NCI-H748 treated with DMSO at 0.1 percent for 48 hours (cell line): ENCODE measurements around the gene CKB.

Experiments used
- DNase-seq: peaks from one replicate; lab custom pipeline; 2025; lab: John Stamatoyannopoulos, UW

Gene CKB

DNA sequence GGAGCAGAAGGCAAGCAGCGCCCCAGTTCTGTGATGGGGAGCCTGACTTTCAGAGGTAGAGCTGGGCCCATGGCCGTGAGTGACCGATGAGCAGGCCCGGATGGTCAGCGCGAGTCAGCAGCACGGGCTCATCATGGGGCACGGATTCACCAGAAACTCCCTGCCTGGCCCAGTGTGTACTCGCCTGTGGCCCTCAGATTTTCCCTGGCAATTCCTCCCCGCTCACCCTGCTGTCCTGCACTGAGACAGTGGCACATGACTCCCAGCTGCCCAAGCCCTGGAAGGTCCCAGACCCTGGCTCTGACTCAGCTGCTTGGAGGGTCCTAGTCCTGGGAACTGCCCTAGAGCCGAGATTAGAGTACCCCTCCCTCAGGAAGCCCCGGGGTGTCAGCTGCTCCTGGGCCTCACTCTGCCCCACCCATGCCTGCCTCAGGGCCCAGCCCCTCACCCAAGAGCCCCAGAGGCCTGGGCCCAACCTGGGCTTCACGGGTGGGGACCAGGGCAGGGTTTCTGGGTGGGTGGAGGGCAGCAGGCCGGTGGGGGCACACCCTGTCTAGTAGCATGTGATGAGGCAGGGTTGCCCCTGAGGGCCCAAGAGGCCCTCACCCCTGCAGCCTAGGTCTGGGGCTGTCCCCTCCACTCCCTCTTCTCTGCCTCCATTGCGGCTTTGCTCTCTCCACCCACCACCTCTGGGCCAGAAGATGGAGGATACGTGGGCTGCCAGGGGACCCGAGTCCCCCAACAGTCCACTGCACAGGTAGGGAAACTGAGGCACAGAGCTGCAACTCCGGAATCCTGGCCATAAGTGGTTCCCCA lies 14.8 kb upstream of the CKB start:
- no peak for DNase-seq

DNA sequence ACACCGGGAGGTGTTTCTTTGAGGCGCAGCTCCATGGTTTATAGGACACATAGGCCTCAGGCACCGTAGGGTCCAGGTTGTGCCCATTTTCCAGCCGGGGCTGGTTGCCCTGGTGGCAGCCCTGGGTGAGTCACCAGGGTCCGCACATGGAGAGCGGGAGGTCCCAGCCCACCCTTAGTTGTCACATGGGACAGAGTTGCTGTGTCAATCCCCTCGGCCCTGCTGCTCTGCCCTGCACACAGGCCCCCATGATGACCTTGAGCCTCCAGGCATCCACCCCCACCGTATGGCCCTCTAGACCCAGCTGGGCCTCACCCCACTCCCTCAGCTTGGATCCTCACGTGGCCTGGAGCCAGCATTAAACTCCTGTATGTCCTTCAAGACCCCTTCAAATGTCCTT lies 14.1 kb upstream of the CKB start:
- DNase-seq, result no peak

GRCh38 chr14:103535891-103536565 lies 13.4 kb upstream of the CKB start:
- DNase-seq, result no peak

- no peak for DNase-seq
These were observed 12.7 kb upstream of the CKB start for GRCh38 chr14:103535081-103535890.

GRCh38 chr14:103534576-103535061 lies 12.0 kb upstream of the CKB start:
- no peak for DNase-seq

DNA sequence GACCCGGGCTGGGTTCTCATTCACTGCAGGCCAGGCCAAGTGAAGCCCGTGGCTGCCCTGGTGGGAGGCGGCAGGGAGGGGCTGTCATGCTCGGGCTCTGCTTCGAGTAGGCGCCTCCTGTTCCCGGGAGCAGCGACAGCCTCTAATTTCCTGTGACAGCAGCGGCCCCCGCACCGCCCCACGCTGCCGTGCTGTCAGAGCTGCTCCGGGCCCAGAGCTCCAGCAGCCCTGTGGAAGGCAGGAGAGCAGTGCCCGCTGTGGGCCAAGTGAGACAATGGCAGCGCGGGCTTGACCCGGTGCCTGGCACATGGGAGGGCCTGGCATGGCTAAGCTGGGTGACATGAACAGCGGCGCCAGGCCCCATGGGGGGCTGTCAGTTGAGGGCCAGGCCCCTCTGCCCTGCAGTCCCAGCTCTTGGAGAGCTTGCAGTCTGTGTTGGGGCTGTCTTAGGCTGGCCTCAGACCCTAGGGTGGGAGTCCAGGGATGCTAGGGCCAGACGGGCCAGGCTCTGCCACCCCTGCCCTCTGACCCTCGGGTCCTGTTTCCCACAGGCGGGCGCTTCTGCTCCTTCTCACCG lies 11.5 kb upstream of the CKB start:
- no peak for DNase-seq

DNA sequence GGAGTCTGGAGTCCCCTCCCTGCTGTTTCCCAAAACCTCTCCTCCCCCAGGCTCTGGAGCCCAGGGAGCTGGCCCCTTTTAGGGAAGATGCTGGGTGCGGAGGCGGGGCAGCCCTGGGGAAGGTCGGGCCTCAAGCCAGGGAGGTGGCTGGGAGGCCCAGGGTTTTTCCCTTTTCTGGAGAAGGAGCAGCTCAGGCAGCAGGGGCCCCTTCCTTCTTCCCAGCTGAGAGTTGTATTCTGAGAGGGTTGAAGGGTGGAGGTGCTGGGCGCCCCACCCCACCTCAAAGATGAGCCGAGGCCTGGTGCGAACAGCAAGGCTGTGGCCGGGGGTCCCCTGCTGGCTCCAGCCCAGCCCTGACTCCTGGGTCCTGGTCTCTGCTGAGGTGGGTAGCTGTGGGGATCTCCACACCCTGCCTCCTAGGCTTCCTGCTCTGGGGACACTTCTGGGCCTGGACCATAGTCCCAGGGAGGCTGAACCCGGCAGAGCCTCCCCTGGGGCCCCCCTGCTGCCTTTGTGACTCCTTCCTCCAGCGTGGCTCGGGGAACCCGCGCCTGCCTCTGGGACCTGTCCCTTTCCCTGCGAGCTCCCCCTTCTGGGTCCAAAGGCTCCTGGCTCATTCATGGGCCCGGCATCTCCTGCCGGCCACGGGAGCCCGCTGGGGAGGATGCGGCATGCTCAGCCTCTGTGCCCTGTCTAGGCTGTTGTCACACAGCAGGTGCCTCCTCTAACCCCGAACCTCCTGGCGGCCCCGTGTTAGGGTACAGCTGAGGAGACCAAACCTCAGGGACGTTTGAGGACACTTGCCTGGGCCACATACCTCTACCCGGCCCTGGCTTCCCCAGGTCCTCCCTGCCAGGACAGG lies 10.7 kb upstream of the CKB start:
- no peak for DNase-seq

- DNase-seq, result no peak
These were observed 9.8 kb upstream of the CKB start for GRCh38 chr14:103532216-103533136.

DNA sequence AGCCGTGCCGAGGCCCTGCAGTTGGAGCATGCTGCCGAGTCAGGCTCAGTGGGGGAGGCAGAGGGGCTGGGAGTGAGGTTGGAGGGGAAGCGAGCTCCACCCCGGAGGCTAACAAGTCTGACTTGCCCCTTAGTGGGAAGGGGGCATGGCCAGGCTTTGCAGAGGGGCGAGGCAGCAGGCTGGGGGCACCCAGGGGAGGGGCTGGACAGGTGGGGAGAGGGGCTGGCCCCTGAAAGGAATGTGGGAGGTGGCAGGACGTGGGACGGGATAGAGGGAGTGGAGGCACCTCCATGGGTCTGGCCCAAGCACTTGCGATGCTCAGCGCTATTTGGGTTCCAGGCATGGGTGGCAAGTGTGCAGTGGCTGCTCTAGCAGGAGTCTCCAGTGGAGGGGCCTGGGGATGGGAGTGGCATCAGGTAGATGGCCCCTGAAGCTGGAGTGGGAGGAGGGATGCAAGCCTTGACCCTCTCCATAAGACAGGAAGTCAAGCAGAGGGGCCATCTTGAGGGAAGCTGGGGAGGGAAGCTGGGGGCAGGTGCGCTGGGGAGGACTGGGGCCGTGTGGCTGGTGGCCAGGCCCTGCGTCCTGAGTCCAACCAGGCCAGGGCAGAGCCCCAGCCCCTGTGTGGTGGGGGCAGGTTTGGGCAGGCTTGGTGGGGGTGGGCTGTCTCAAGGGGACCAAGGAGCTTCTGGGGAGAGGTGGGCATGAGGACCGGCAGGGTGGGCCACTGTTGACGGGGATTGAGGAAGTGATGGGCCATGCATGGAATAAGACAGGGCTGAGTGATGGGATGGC lies 9.0 kb upstream of the CKB start:
- DNase-seq, result no peak

GRCh38 chr14:103530831-103531230 lies 8.2 kb upstream of the CKB start:
- DNase-seq, result no peak

DNA sequence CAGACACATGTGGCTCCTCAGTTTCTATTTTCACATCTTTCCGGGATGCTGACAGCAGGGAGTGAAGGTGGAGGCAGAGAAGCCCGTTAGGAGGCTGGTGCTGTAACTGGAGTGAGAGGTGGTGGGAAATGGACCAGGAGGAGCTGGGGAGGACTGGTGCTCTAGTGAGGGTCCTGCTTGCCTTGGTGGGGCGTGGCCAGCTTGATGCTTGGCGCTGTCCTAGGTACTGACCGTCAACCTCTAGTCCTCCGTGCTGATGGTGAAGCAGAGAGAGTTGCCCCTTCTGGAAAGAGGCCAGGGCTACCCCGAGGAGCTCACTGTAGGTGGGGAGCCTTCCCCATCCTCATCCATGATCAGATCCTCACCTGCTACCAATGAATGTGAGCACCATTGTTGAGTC lies 7.8 kb upstream of the CKB start:
- DNase-seq, result no peak

DNA sequence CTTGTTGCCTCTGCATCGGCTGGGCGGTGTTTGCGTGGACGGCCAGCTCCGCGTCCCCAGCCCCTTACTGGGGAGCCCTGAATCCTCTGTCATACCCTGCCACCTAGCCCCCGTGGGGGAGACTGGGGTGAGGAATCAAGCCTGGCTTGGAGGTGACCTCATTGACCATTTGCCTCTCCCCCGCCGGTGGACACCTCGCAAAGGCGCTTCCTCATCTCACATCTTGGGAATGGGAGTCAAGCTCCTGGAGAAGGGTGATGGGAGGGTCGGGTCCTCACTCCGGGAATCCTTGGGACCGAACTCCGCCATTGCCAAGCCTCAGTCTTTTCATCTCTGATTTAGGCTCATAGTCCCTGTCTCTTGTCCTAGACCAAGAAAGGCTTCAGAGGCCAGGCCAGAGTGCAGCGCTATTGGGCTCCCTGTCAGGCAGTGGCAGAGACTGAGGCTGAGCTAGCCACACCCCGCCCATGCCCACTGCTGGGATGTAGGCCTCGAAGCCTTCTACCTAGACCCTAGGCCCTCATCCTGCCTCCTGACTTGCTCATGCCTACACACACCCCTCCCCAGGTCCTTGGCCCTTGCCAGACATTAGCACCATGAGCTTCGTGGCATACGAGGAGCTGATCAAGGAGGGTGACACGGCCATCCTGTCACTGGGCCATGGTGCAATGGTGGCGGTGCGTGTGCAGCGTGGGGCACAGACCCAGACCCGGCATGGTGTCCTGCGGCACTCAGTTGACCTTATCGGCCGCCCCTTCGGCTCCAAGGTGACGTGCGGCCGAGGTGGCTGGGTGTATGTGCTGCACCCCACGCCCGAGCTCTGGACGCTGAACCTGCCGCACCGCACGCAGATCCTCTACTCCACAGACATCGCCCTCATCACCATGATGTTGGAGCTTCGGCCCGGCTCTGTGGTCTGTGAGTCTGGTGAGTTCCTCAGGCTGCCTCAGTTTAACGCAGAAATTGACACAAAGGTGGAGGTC lies 7.0 kb upstream of the CKB start:
- DNase-seq, result no peak

GRCh38 chr14:103528587-103529382 lies 6.2 kb upstream of the CKB start, which contains the start of gene TRMT61A:
Gene TRMT61A, plus strand, starts transcription at chr14:103529196. Its CDS starts 783 bp downstream, at chr14:103529979.
- DNase-seq, result peak; percentile 91

- DNase-seq, result no peak
These were observed 5.5 kb upstream of the CKB start for GRCh38 chr14:103528146-103528586.

DNA sequence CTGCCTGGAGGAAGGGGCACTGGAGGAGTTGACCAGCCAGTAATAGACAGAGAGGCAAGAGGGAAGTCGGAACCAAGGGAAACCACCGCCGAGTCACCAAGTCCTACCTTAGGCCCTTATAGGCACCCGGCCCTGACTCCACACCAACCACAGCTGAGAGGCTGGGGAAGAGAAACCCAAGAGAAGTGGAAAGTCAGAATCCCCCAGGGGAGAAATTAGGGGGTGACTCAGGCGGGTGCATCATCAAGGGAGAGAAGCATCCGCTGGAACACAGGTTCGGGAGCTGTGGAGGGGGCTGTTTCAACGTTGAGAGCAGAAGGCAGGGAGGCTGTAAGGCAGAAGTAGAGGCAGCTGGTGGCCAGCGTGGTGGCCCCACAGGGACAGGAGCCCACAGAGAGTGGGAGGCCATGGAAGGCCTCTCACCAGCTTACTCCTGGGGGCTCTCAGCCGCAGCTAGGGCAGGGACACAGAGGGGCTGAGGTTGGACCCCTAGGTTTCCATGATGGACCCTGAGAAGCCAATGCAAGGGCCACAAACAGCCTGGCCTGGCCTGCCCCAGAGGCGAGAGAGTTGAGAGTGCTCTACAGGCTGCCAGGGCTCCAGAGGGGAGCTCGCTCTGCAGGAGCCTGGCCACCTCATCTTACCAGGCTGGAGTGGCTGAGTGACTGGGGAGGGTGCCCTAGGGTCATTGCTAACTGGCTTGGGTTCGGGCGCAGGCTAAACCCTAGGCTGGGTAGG lies 4.9 kb upstream of the CKB start:
- DNase-seq, result no peak

GRCh38 chr14:103526914-103527248 lies 4.3 kb upstream of the CKB start:
- no peak for DNase-seq
